Suppressor macrophage (primary cell): ENCODE data around the gene SUPT7L.
A peak's percentile ranks its signal among the peaks of the same experiment; 100 is the strongest.
"Not testable (repeated sequence)": the region's sequence is repeated elsewhere in the genome, so short reads cannot be mapped to it uniquely, and the experiment has no call there.

Experiments
- DNase-seq, 4 experiments: peaks; one replicate each; pipeline ENCODE4 v3.0.0-alpha.2; 2020 to 2022

SUPT7L gene

GRCh38 chr2:27685006-27685405 lies 21.6 kb upstream of the SUPT7L start:
- not testable (repeated sequence) for DNase-seq

- DNase-seq: peak; percentile 94 to 99 (median 96)
Measured at GRCh38 chr2:27683390-27684071, 20.1 kb upstream of the SUPT7L start.

GRCh38 chr2:27682334-27682771 lies 18.9 kb upstream of the SUPT7L start:
- DNase-seq: peak in 2 of 4 experiments; percentile 55 to 62

GRCh38 chr2:27681841-27682240 lies 18.4 kb upstream of the SUPT7L start:
- DNase-seq: peak in 2 of 4 experiments; percentile 55 to 64

- DNase-seq: no peak
Measured at GRCh38 chr2:27680571-27680970, 17.2 kb upstream of the SUPT7L start.

DNA sequence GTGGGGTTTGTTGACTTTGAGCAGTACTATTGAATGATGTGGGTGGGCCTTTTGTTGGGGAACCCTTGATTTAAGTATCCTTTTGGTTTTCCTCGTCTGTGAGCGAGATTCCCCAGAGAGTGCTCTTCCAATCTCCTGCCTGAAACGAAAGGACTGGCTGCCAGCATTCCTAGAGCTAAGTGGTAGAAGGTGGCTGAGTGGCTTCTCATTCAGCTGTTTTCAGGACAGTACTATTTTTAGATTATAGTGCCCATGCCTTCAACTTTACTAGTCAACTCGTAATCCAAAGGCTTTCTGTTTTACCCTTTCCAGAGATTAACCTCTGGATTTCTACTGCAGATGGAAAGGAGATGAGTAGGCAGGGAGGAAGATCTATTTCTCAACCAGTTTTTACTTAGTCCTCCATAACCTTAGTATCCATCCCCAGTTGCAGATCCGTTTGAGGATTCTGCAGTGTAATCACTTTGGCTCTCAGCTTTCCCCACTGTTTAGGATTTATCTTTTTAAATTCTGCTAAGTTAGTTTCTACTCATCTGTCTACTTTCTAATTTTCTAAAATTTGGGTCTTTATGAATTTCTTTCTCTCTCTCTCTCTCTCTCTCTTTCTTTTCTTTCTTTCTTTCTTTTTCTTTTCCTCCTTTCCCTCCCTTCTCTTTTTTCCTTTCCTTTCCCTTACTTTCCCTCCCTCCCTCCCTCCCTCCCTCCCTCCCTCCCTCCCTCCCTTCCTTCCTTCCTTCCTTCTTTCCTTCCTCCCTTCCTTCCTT lies 9.5 kb upstream of the SUPT7L start:
- no peak for DNase-seq

- no peak for DNase-seq
Measured at GRCh38 chr2:27671235-27671634, 7.8 kb upstream of the SUPT7L start.

DNA sequence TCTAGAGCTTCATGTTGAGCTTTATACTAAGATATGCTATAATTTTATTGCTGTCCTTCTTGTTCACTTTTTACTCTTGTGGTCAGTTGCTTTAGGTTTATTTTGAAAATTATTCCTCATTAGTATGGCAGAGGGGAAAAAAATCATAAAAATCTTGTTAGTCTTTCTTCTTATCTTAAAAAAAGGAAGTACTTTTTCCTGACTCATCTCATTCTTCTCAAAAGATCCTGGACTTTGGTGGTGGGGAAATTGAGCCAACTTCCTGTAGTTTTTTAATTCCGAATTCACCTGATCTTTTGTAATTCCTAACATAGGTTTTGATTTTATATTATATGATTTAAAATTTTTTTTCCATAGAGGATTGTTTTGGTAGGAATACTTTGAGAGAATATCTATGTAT lies 4.0 kb upstream of the SUPT7L start:
- peak in 3 of 4 experiments; percentile 9 to 61 (median 48) for DNase-seq

DNA sequence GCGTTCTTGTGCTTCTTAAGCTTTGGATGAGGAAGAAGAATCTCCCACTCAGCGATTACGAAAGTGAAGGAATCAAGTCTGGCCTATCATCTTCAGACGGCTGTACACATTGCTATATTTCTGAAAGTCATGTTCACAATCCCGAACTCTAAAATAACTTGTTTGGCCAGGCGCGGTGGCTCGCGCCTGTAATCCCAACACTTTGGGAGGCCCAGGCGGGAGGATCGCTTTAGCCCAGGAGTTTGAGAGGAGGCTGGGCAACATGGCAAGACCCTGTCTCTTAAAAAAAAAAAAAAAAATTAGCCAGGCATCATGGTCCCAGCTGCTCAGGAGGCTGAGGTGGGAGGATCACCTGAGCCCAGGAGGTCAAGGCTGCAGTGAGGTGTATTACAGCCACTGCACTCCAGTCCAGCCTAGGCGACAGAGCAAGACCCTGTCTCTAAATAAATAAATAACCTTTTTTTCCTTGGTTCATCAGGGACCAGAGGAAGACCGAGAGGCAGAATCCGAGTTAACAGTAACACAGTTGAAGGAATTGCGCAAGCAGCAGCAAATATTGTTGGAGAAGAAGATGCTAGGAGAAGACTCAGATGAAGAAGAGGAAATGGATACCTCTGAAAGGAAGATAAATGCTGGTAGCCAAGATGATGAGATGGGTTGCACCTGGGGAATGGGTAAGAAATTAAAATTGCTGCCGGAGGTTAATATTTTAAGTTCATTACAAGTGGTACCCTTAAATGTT lies 1.4 kb upstream of the SUPT7L start:
- peak; percentile 7 to 41 (median 32) for DNase-seq

DNA sequence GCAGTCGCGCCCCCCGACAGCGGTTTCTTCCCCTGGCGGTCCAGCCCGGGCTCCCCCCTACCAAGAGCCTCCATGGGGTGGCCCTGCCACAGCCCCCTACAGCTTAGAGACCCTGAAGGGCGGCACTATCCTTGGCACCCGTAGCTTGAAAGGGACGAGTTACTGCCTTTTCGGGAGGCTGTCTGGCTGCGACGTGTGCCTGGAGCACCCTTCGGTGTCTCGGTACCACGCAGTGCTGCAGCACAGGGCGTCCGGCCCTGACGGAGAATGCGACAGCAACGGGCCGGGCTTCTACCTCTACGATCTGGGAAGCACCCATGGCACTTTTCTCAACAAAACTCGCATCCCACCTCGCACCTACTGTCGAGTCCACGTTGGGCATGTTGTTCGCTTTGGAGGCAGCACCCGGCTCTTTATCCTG lies 750 bp upstream of the SUPT7L start:
- DNase-seq: peak in 2 of 4 experiments; percentile 5 to 11

DNA sequence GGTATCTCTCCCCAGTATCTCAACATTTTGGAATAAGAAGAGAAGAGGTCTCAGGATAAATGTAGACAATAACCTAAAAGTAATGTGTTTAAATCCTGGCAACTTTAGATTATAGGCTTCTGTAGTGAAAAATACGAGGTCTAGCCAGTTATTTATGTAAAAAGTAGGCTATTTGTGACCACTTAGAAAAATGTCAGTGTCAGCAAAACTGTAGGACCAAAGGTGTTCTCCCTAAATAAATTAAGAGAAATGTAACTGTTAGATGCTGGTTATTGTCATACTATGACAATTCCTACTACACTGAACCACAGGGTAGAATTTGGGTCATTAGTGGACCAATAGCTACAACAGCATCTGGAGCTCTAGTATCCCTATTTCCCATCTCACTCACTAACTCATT lies 2.0 kb downstream of the SUPT7L start:
- no peak for DNase-seq

- no peak for DNase-seq
Measured at GRCh38 chr2:27655155-27655951, 8.1 kb downstream of the SUPT7L start.

GRCh38 chr2:27653397-27653796 lies 10.0 kb downstream of the SUPT7L start:
- no peak for DNase-seq

- DNase-seq: no peak
Measured at GRCh38 chr2:27652790-27653189, 10.6 kb downstream of the SUPT7L start.

GRCh38 chr2:27652341-27652740 lies 11.1 kb downstream of the SUPT7L start:
- no peak for DNase-seq

- no peak for DNase-seq
Measured at GRCh38 chr2:27651056-27651455, 12.4 kb downstream of the SUPT7L start.

DNA sequence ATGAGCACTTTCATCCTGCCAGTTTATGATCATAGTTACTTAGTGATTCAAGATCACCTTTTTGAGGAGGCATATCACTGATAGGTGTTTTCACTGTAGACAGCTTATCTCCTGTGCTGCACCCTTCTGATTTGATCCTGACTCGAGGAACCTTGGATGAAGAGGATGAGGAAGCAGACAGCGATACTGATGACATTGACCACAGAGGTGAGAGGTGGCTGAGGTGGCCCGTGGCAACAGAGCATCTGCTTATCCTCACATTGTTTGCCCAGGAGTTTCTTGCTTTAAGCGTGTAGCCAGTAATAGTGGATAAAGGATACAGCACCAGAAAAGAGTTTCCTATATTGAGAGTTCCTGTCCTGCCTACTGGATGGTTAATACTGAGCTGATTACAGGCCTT lies 15.7 kb downstream of the SUPT7L start:
- no peak for DNase-seq

GRCh38 chr2:27647289-27647688 lies 16.1 kb downstream of the SUPT7L start:
- no peak for DNase-seq

DNA sequence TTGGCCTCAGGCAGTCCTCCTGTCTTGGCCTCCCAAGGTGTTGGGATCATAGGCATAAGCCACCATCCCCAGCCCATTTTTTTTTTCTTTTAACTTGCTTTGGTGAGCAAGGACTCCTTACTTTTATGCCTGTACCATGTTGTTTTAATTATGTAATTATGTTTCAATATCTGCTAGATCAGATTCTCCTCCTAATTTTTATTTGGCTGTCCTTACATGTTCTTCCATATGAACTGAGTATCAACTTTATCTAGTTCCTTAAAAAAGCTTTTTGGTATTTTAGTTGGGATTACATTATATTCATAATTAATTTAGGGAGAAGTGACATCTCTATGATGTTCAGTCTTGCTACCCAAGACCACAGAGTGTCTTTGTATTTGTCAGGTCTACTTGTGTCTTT lies 18.2 kb downstream of the SUPT7L start:
- no peak for DNase-seq

- no peak for DNase-seq
Measured at GRCh38 chr2:27640722-27641245, 22.6 kb downstream of the SUPT7L start.

GRCh38 chr2:27638709-27639108 lies 24.7 kb downstream of the SUPT7L start:
- no peak for DNase-seq

- DNase-seq: no peak
Measured at GRCh38 chr2:27638037-27638637, 25.3 kb downstream of the SUPT7L start.
